Transverse colon (tissue), 3 donors: ENCODE measurements around the gene GOLGA2.

Experiments used
- POLR2A ChIP-seq: fragments of 450-650 bp; IDR thresholded peaks from one replicate; pipeline ENCODE4 v1.6.1; 2016; ENCODE audit warnings: antibody characterized with exemption, mild to moderate bottlenecking, moderate library complexity
- TF ChIP-seq, protein P1 (sequence below), 5 experiments: fragments of 200-600 bp in 3 of 5; fragments of 450-650 bp in 2 of 5; sonication (generic) in 3 of 5; IDR thresholded peaks; 1 replicate in 2 of 5; 2 replicates in 3 of 5; pipeline ENCODE4 v1.5.1; 2016 to 2017; ENCODE audit warnings: antibody characterized with exemption in 5 of 5, inconsistent platforms in 3 of 5, mild to moderate bottlenecking in 2 of 5, moderate library complexity in 1 of 5

DNA sequence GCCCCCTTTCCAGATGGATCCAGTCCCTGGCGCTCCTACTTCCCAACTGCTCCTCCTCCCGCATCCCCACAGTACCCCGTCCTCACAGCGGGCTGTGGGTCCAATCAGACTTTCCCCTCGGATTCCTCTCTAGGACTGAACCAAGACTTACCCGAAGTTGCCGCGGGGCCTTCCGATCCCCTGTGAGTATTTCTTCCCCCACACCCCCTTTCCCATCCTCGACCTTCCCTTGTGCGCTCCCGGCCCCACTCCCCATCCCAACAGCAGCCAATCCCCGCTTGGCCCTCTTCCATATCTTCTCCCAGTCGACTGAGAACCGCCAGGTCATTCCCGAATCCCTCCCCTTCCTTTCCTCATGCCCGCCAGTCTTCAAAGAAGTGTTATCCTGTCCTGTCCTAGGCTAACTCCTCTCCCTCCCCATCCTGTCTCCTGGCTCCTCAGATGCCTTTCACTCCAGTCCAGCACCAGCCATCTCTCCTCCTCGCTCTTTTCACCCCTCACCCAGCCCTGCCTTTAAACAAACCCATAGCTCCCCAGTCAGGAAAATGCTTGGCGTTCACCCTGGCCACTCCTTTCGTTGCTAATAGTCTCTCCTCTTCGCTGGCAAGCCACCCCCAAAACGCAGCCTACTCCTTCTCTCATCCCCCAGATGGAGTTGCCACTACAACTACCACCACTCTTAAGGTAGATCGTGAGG is 915 bp upstream of the GOLGA2 start:
- TF ChIP-seq POLR2A, result no peak
- TF ChIP-seq, protein P1, sequence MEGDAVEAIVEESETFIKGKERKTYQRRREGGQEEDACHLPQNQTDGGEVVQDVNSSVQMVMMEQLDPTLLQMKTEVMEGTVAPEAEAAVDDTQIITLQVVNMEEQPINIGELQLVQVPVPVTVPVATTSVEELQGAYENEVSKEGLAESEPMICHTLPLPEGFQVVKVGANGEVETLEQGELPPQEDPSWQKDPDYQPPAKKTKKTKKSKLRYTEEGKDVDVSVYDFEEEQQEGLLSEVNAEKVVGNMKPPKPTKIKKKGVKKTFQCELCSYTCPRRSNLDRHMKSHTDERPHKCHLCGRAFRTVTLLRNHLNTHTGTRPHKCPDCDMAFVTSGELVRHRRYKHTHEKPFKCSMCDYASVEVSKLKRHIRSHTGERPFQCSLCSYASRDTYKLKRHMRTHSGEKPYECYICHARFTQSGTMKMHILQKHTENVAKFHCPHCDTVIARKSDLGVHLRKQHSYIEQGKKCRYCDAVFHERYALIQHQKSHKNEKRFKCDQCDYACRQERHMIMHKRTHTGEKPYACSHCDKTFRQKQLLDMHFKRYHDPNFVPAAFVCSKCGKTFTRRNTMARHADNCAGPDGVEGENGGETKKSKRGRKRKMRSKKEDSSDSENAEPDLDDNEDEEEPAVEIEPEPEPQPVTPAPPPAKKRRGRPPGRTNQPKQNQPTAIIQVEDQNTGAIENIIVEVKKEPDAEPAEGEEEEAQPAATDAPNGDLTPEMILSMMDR (IDR thresholded peaks at IDR 0.05), result no peak
